Adrenal gland (tissue), 12 donors: ENCODE data around the gene TRAF3. TPM values are rescaled to one million over a fixed set of nuclear protein-coding genes. Genes with fewer than 3 reads are reported as not detected.

ENCODE experiments used
- DNase-seq, 7 donors: peaks; one replicate each; pipeline ENCODE4 v3.0.0-alpha.2; 2019 to 2020
- H3K27ac ChIP-seq, 5 donors: fragments of 200-600 bp; sonication (generic) in 4 of 5; 1 replicate in 3 of 5; 2 replicates in 2 of 5; pipeline versions ENCODE4 v1.5.1 to v1.8.0; 2016 to 2020; ENCODE audit warnings: mild to moderate bottlenecking in 1 of 5
- H3K27me3 ChIP-seq: fragments of 200-600 bp; 2 replicates; pipeline ENCODE4 v1.8.0; 2021
- H3K36me3 ChIP-seq, 2 donors: fragments of 200-600 bp; replicated peaks in 1 of 2; 1 replicate in 1 of 2; 2 replicates in 1 of 2; pipeline versions ENCODE4 v1.5.1 to v1.8.0; 2018 to 2022
- H3K4me1 ChIP-seq, 2 donors: fragments of 200-600 bp; replicated peaks in 1 of 2; 1 replicate in 1 of 2; 2 replicates in 1 of 2; pipeline versions ENCODE4 v1.5.1 to v1.8.0; 2018 to 2021
- H3K4me3 ChIP-seq, 4 donors: fragments of 200-600 bp; sonication (generic) in 3 of 4; one replicate each; pipeline ENCODE4 v1.5.1; 2016 to 2018
- H3K9me3 ChIP-seq, 3 donors: fragments of 200-600 bp; sonication (generic) in 1 of 3; replicated peaks in 1 of 3; 1 replicate in 2 of 3; 2 replicates in 1 of 3; pipeline versions ENCODE4 v1.5.1 to v1.8.0; 2016 to 2021
- POLR2A ChIP-seq, 2 donors: fragments of 450-650 bp; IDR thresholded peaks; one replicate each; pipeline ENCODE4 v1.6.1; 2017; ENCODE audit warnings: antibody characterized with exemption in 2 of 2, mild to moderate bottlenecking in 2 of 2, moderate library complexity in 1 of 2
- WGBS, 4 donors: extraction: QIAGEN DNeasy Blood & Tissue Kit in 2 of 4; methylation state at CpG; one replicate each; pipeline versions ENCODE4 v1.1.5 to v1.1.7; 2013 to 2017; 5-methylcytosine and 5-hydroxymethylcytosine counted together
- intact Hi-C, 2 donors: fragments of 100-400 bp; cut with DNase I; formaldehyde crosslinking; loops; one replicate each; pipeline versions ENCODE4 v1.14.1 to v1.15.0; 2022 to 2023
- polyA plus RNA-seq, 3 donors: library from polyadenylated mRNA; stranded (reverse); fragments of 200-250 nt in 2 of 3; fragments of 350-450 nt in 1 of 3; fragmentation: Illumina TruSeq in 1 of 3; extraction: RNeasy Lipid Tissue Mini Kit (QIAGEN cat#74804) in 1 of 3; gene quantifications; one replicate each; pipeline ENCODE4 v1.2.3, GENCODE V29; 2013 to 2014
- small RNA-seq, 2 donors: library from RNA; depleted of rRNA; stranded (forward); fragments of <200 nt; gene quantifications; one replicate each; pipeline ENCODE3, GENCODE V24; 2016
- total RNA-seq, 9 donors: library from RNA; depleted of rRNA in 4 of 9; stranded (reverse); fragments of >200 nt in 4 of 9; fragments of 120-200 nt in 1 of 9; fragmentation: NEBNext Ultra II Directional in 1 of 9; extraction: Animal tissue kit (Norgen Biotek cat#: 25700) in 1 of 9; gene quantifications; one replicate each; pipeline versions ENCODE4 v1.1.0 to v1.2.4, GENCODE V29; 2013 to 2023
- TF ChIP-seq, protein P1 (sequence below), 6 experiments: fragments of 450-650 bp in 4 of 6; fragments of 200-600 bp in 2 of 6; sonication (generic) in 1 of 6; IDR thresholded peaks; 1 replicate in 5 of 6; 2 replicates in 1 of 6; pipeline versions ENCODE4 v1.5.1 to v1.8.0; 2016 to 2021; ENCODE audit warnings: antibody characterized with exemption in 6 of 6, mild to moderate bottlenecking in 2 of 6, moderate library complexity in 1 of 6
- donor health status: healthy with polysubstance abuse.
- donor health status: Bipolar disorder and iron deficiency.
- donor health status: DM: yes; HTN: yes; CAD: no.
- donor health status: DM: no; HTN: no; CAD: no.
- donor health status: DM: no; HTN: no; CAD: no.
- donor health status: DM: yes; HTN: yes; CAD: no.

Gene TRAF3
- total and polyA plus RNA-seq, 12 donors, result 3.7 to 14.5 (median 9.8) TPM

DNA sequence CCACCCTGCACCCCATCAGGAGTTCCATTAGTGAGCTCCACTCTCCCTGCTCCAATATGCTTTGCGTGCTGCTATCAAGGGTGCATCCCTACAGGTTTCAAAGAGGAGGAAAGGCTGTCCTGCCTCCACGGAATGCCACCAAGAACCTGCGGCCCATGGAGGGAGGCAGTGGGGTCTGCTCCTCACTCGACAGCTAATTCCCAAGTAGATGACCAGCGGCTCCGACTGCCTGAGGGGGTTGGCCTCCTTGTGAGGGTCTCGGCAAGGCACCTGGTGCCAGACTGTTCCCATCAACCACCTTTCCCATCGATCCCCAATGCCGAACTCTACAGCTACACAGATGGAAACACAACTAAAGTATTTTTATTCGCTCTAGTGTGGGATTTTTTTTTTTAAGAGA lies 181.2 kb downstream of the TRAF3 start:
- 88 to 95% (median 92%) methylated on average over 8 to 10 of the region's 10 CpGs for WGBS, 4 donors
- intact Hi-C loops, result no loop called here
- TF ChIP-seq POLR2A (IDR thresholded peaks at IDR 0.05), result no peak
- TF ChIP-seq, protein P1, sequence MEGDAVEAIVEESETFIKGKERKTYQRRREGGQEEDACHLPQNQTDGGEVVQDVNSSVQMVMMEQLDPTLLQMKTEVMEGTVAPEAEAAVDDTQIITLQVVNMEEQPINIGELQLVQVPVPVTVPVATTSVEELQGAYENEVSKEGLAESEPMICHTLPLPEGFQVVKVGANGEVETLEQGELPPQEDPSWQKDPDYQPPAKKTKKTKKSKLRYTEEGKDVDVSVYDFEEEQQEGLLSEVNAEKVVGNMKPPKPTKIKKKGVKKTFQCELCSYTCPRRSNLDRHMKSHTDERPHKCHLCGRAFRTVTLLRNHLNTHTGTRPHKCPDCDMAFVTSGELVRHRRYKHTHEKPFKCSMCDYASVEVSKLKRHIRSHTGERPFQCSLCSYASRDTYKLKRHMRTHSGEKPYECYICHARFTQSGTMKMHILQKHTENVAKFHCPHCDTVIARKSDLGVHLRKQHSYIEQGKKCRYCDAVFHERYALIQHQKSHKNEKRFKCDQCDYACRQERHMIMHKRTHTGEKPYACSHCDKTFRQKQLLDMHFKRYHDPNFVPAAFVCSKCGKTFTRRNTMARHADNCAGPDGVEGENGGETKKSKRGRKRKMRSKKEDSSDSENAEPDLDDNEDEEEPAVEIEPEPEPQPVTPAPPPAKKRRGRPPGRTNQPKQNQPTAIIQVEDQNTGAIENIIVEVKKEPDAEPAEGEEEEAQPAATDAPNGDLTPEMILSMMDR (IDR thresholded peaks at IDR 0.05), result no peak
- Histone ChIP-seq H3K27ac (no peak overlapping the region), H3K36me3 (peaks cover 0 to 97% of the 10 kb centered on the region in 2 donors), H3K9me3 (no peaks in the 10 kb centered on the region), H3K27me3 (no peaks in the 10 kb centered on the region), H3K4me3 (no peak overlapping the region), H3K4me1 (no peaks in the 10 kb centered on the region)
- no peak for DNase-seq

Small RNAs within 50 kb of the gene (small RNA-seq; reads per million reads assigned to genes)
- 0 reads per million in 2 donors for gene RNU6-1316P

Other genes with a start within 250 kb of the TRAF3 start
- 10 to 100 TPM in 7 of 9 donors, 1 to 10 TPM in 2; 8.0 to 17.7 (median 12.8) TPM for gene RCOR1, start 184.8 kb upstream of the TRAF3 start, total RNA-seq
- gene RCOR1, start 184.8 kb upstream of the TRAF3 start, polyA plus RNA-seq, result 10 to 100 TPM in 1 of 3 donors, 1 to 10 TPM in 2; 3.8 to 11.6 (median 4.4) TPM
- under 1 TPM in 6 of 9 donors, not detected in 3; 0.07 to 0.65 (median 0.31) TPM for gene AMN, start 145.2 kb downstream of the TRAF3 start, total RNA-seq
- gene AMN, start 145.2 kb downstream of the TRAF3 start, polyA plus RNA-seq, result 1 to 10 TPM in 1 of 3 donors, under 1 TPM in 1, not detected in 1; 0.48 to 3.6 TPM